GM10266 (cell line): ENCODE measurements around the gene PAX5.

Experiments used
- DNase-seq: peaks from one replicate; pipeline ENCODE4 v3.0.0; 2012; ENCODE audit errors: extremely low spot score
- TF ChIP-seq, protein P1 (sequence below): IDR thresholded peaks from 2 replicates; pipeline ENCODE4 v1.5.1; 2012; ENCODE audit warnings: mild to moderate bottlenecking, low read depth; ENCODE audit not compliant: control insufficient read depth, insufficient read depth; ENCODE audit errors: missing control alignments

Gene PAX5

GRCh38 chr9:36928210-36928609, 105.9 kb downstream of the PAX5 start:
- no peak for DNase-seq
- TF ChIP-seq, protein P1, sequence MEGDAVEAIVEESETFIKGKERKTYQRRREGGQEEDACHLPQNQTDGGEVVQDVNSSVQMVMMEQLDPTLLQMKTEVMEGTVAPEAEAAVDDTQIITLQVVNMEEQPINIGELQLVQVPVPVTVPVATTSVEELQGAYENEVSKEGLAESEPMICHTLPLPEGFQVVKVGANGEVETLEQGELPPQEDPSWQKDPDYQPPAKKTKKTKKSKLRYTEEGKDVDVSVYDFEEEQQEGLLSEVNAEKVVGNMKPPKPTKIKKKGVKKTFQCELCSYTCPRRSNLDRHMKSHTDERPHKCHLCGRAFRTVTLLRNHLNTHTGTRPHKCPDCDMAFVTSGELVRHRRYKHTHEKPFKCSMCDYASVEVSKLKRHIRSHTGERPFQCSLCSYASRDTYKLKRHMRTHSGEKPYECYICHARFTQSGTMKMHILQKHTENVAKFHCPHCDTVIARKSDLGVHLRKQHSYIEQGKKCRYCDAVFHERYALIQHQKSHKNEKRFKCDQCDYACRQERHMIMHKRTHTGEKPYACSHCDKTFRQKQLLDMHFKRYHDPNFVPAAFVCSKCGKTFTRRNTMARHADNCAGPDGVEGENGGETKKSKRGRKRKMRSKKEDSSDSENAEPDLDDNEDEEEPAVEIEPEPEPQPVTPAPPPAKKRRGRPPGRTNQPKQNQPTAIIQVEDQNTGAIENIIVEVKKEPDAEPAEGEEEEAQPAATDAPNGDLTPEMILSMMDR: no peak

DNA sequence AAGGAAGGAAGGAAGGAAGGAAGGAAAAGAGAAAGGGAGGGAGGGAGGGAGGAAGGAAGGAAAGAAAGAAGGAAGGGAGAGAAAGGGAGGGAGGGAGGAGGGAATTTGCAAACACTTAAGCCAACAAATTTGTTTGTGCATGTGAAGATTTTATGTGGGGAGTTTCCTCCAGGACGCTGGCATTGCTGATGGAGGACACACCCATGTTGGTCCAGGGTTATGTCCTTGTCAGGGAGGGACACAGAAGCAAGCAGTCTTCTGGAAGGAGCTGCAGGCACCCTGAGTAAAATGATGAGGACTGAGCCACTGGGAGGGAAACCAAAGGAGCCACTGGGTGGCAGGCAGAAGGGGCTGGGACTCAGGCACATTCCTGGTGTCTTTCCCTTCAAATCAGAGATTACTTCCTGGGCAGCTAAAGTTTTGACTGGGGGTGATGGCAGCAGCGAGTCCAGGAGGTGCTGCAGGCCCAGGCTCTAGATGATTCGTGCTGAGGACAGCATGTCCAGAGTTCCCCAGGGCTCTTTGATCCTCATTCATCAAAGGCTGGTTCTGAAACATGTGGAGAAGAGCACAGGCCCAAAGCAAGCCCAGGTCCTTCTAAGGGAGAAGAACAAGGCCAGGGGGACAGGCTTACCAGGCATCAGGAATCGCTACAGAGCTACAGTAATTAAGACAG, 109.2 kb downstream of the PAX5 start:
- TF ChIP-seq, protein P1: no peak
- no peak for DNase-seq

GRCh38 chr9:36924071-36924470, 110.0 kb downstream of the PAX5 start:
- DNase-seq: no peak
- TF ChIP-seq, protein P1: no peak

GRCh38 chr9:36923025-36923625, 110.9 kb downstream of the PAX5 start:
- TF ChIP-seq, protein P1: no peak
- no peak for DNase-seq

DNA sequence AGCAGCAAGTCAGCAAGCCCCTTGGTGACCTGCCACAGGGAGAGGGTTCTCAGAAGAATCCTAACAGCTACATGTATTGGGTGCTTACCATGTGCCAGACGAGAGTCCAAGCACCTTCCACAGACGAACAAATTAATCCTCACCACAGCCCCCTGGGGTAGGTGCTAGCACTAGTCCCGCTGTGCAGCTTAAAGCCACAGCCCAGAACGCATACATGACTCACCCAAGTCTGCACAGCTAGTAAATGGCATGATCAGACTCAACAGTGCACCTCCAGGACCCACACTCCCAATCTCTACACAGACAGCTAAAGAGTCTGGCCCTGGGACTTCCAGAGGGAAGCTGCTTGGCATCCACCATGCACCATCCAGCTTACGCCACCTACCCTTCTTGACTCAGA, 111.5 kb downstream of the PAX5 start:
- TF ChIP-seq, protein P1: no peak
- DNase-seq: no peak

GRCh38 chr9:36914212-36914577, 119.9 kb downstream of the PAX5 start:
- no peak for DNase-seq
- TF ChIP-seq, protein P1: no peak

- no peak for DNase-seq
- TF ChIP-seq, protein P1: no peak
These were observed 120.5 kb downstream of the PAX5 start for GRCh38 chr9:36913393-36914211.
